Measurements from ENCODE around the gene RET.
A peak's percentile ranks its signal among the peaks of the same experiment; 100 is the strongest.

The RET gene

GRCh38 chr10:43131906-43132305, 55.0 kb downstream of the RET start:
- DNase-seq (ENCODE audit: low read depth): no peak
- no peak for TF ChIP-seq CTCF (conservative IDR thresholded peaks at IDR 0.05; ENCODE audit: control insufficient read depth, insufficient read depth, low read depth, low read length)
- H3K4me3 ChIP-seq (ENCODE audit: control insufficient read depth, low read depth, low read length): no peak overlapping the region

- TF ChIP-seq CTCF (conservative IDR thresholded peaks at IDR 0.05; ENCODE audit: control insufficient read depth, insufficient read depth, low read depth, low read length): no peak
- H3K4me3 ChIP-seq (ENCODE audit: control insufficient read depth, low read depth, low read length): no peak overlapping the region
- DNase-seq (ENCODE audit: low read depth): no peak
These were observed 56.3 kb downstream of the RET start for GRCh38 chr10:43132867-43133787.

GRCh38 chr10:43134126-43134905, 57.4 kb downstream of the RET start:
- no peak for TF ChIP-seq CTCF (conservative IDR thresholded peaks at IDR 0.05; ENCODE audit: control insufficient read depth, insufficient read depth, low read depth, low read length)
- peak; percentile 30 for DNase-seq (ENCODE audit: low read depth)
- no peak overlapping the region for H3K4me3 ChIP-seq (ENCODE audit: control insufficient read depth, low read depth, low read length)

- DNase-seq (ENCODE audit: low read depth): no peak
- H3K4me3 ChIP-seq (ENCODE audit: control insufficient read depth, low read depth, low read length): no peak overlapping the region
- TF ChIP-seq CTCF (conservative IDR thresholded peaks at IDR 0.05; ENCODE audit: control insufficient read depth, insufficient read depth, low read depth, low read length): no peak
These were observed 58.2 kb downstream of the RET start for GRCh38 chr10:43135064-43135463.

- H3K4me3 ChIP-seq (ENCODE audit: control insufficient read depth, low read depth, low read length): no peak overlapping the region
- DNase-seq (ENCODE audit: low read depth): no peak
- no peak for TF ChIP-seq CTCF (conservative IDR thresholded peaks at IDR 0.05; ENCODE audit: control insufficient read depth, insufficient read depth, low read depth, low read length)
These were observed 58.8 kb downstream of the RET start for GRCh38 chr10:43135656-43136055.

GRCh38 chr10:43136432-43136831, 59.6 kb downstream of the RET start:
- no peak overlapping the region for H3K4me3 ChIP-seq (ENCODE audit: control insufficient read depth, low read depth, low read length)
- TF ChIP-seq CTCF (conservative IDR thresholded peaks at IDR 0.05; ENCODE audit: control insufficient read depth, insufficient read depth, low read depth, low read length): no peak
- DNase-seq (ENCODE audit: low read depth): no peak

All from fibroblast of mammary gland (primary cell).